VCaP (cell line): ENCODE data around the gene GPR17.

ENCODE experiments used
- H3K27ac ChIP-seq: fragments of 450-650 bp; 2 replicates; pipeline ENCODE4 v1.5.1; 2017
- CTCF ChIP-seq: fragments of 450-650 bp; conservative IDR thresholded peaks from 2 replicates; pipeline ENCODE4 v1.5.1; 2017; ENCODE audit warnings: mild to moderate bottlenecking, moderate library complexity

GPR17 gene

GRCh38 chr2:127631997-127632581 is 13.9 kb upstream of the GPR17 start:
- no peak for TF ChIP-seq CTCF

GRCh38 chr2:127632592-127633489 is 13.1 kb upstream of the GPR17 start:
- no peak for TF ChIP-seq CTCF
- H3K27ac ChIP-seq, result no peak overlapping the region

More at GRCh38 chr2:127631997-127632581, 13.9 kb upstream of the GPR17 start:
- no peak overlapping the region for H3K27ac ChIP-seq

- no peak for TF ChIP-seq CTCF
- no peak overlapping the region for H3K27ac ChIP-seq
Measured at GRCh38 chr2:127633556-127634065, 12.3 kb upstream of the GPR17 start.

- TF ChIP-seq CTCF, result no peak
- H3K27ac ChIP-seq, result no peak overlapping the region
Measured at GRCh38 chr2:127634066-127634617, 11.8 kb upstream of the GPR17 start.

GRCh38 chr2:127634626-127635379 is 11.2 kb upstream of the GPR17 start:
- no peak overlapping the region for H3K27ac ChIP-seq
- no peak for TF ChIP-seq CTCF

GRCh38 chr2:127635380-127636237 is 10.3 kb upstream of the GPR17 start:
- no peak overlapping the region for H3K27ac ChIP-seq
- no peak for TF ChIP-seq CTCF
